HG02678 (cell line): Measurements from ENCODE around the gene FMN1.
"Not testable (repeated sequence)": the region's sequence is repeated elsewhere in the genome, so short reads cannot be mapped to it uniquely, and the experiment has no call there.

Source experiments
- ATAC-seq: cut with Tn5 transposase; IDR thresholded peaks from one replicate; pipeline ENCODE4 v1.9.1; 2021; ENCODE audit warnings: mild to moderate bottlenecking, moderate library complexity; ENCODE audit not compliant: unreplicated experiment

Gene FMN1

GRCh38 chr15:32866454-32867312 is 327.8 kb downstream of the FMN1 start:
- ATAC-seq: no peak

GRCh38 chr15:32864841-32865240 is 329.7 kb downstream of the FMN1 start:
- no peak for ATAC-seq

- ATAC-seq: no peak
Observed at GRCh38 chr15:32864051-32864450, 330.5 kb downstream of the FMN1 start.

- no peak for ATAC-seq
Observed at GRCh38 chr15:32861761-32862160, 332.8 kb downstream of the FMN1 start.

GRCh38 chr15:32861174-32861573 is 333.3 kb downstream of the FMN1 start:
- ATAC-seq: no peak

- no peak for ATAC-seq
Observed at GRCh38 chr15:32859996-32860395, 334.5 kb downstream of the FMN1 start.

GRCh38 chr15:32859251-32859650 is 335.3 kb downstream of the FMN1 start:
- ATAC-seq: no peak

GRCh38 chr15:32857732-32858131 is 336.8 kb downstream of the FMN1 start:
- ATAC-seq: no peak

- ATAC-seq: no peak
Observed at GRCh38 chr15:32856753-32857152, 337.8 kb downstream of the FMN1 start.

GRCh38 chr15:32855942-32856341 is 338.6 kb downstream of the FMN1 start:
- ATAC-seq: no peak

- ATAC-seq: no peak
Observed at GRCh38 chr15:32853592-32853991, 340.9 kb downstream of the FMN1 start.

- ATAC-seq: no peak
Observed at GRCh38 chr15:32852771-32853170, 341.7 kb downstream of the FMN1 start.

- no peak for ATAC-seq
Observed at GRCh38 chr15:32852017-32852416, 342.5 kb downstream of the FMN1 start.

GRCh38 chr15:32851572-32851971 is 342.9 kb downstream of the FMN1 start:
- no peak for ATAC-seq

GRCh38 chr15:32849769-32850668 is 344.5 kb downstream of the FMN1 start:
- ATAC-seq: no peak

GRCh38 chr15:32846671-32847070 is 347.8 kb downstream of the FMN1 start:
- ATAC-seq: not testable (repeated sequence)

GRCh38 chr15:32844118-32844711 is 350.3 kb downstream of the FMN1 start:
- ATAC-seq: no peak

GRCh38 chr15:32843219-32843815 is 351.2 kb downstream of the FMN1 start:
- ATAC-seq: no peak

GRCh38 chr15:32842081-32842480 is 352.4 kb downstream of the FMN1 start:
- no peak for ATAC-seq

- no peak for ATAC-seq
Observed at GRCh38 chr15:32840507-32841245, 353.8 kb downstream of the FMN1 start.
